Measurements from ENCODE around the gene KATNAL1.

The KATNAL1 gene

DNA sequence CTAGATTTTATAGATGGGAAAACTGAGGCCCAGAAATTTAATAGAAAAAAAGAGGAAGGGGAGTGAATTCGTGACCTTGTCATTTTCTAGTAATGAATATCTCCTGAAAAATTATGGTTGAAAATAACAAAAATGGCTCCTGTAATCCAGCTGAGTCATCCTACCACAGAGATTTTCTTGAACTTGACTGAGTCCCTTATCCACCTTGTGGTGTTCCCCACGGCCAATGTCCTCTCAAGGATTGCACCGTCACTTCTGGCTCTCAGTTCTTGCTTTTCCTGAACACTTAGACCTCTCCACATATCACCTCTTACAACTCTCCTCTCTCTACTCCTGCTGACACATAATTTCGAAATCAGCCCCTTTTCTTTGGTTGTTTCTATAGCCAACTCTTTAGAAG, 1.2 kb upstream of the KATNAL1 start:
- peak; percentile 49 for DNase-seq (ENCODE audit: low read depth)

DNA sequence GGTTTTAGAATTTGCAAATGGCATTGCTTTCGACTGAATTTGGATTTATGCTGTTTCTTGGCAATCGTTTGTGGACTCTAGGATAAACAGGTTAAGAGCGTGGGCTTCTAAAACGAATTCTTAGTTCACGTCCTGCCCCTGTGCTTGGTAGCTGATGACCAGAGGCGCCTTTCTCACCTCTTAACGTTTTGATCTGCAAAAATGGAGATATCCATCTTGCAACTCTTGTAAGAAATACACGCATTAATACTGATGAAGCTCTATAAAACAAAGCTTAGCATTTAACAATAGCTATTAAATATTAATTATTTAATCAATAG, 580 bp upstream of the KATNAL1 start:
- H3K36me3 ChIP-seq (ENCODE audit: control insufficient read depth, insufficient read depth, low read length, severe bottlenecking) = no peaks in the 10 kb centered on the region
- H3K4me3 ChIP-seq (ENCODE audit: low read length) = peak overlapping the region; percentile 90
- peaks cover 25% of the 10 kb centered on the region for H3K4me1 ChIP-seq (ENCODE audit: control insufficient read depth, insufficient read depth, low read length)
- H3K9ac ChIP-seq (ENCODE audit: low read length) = peak overlapping the region; percentile 93
- DNase-seq (ENCODE audit: low read depth) = no peak
- H3K27me3 ChIP-seq (replicated peaks; ENCODE audit: control insufficient read depth, insufficient read depth, low read length) = no peaks in the 10 kb centered on the region
- H3K9me3 ChIP-seq (ENCODE audit: control insufficient read depth, low read length) = no peaks in the 10 kb centered on the region

More for the DNA sequence above, 1.2 kb upstream of the KATNAL1 start:
- H3K9me3 ChIP-seq (ENCODE audit: control insufficient read depth, low read length) = no peaks in the 10 kb centered on the region
- H3K27me3 ChIP-seq (replicated peaks; ENCODE audit: control insufficient read depth, insufficient read depth, low read length) = no peaks in the 10 kb centered on the region
- no peaks in the 10 kb centered on the region for H3K36me3 ChIP-seq (ENCODE audit: control insufficient read depth, insufficient read depth, low read length, severe bottlenecking)
- peak overlapping the region; percentile 90 for H3K4me3 ChIP-seq (ENCODE audit: low read length)
- H3K9ac ChIP-seq (ENCODE audit: low read length) = no peak overlapping the region
- peaks cover 27% of the 10 kb centered on the region for H3K4me1 ChIP-seq (ENCODE audit: control insufficient read depth, insufficient read depth, low read length)

DNA sequence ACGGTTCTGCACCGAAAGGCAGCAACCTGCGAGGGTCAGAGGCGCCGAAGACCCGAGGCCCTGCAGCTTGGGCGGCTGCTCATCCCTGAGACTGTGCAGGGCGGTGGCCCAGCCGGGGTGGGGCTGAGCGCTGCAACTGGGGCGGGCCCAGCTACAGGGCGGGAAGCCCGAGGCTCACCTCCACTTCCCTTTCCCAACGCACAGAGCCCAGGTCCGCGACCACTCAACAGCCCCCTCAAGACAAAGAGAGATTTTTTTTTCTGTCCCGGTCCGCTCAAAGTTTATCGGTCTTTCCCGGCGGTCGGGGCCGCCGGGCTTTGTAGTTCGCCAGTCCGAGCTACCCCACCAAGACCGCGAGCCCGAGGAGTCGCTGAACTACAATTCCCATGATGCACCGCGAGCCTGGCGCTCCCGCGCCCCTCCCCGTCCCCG, 573 bp downstream of the KATNAL1 start:
- DNase-seq (ENCODE audit: low read depth) = peak; percentile 98
- no peaks in the 10 kb centered on the region for H3K27me3 ChIP-seq (replicated peaks; ENCODE audit: control insufficient read depth, insufficient read depth, low read length)
- no peaks in the 10 kb centered on the region for H3K9me3 ChIP-seq (ENCODE audit: control insufficient read depth, low read length)

GRCh38 chr13:30305456-30305970, 1.8 kb downstream of the KATNAL1 start:
- no peak for DNase-seq (ENCODE audit: low read depth)
- H3K4me3 ChIP-seq (ENCODE audit: low read length) = peak overlapping the region; percentile 90

More for the DNA sequence above, 573 bp downstream of the KATNAL1 start:
- Histone ChIP-seq H3K36me3 (ENCODE audit: control insufficient read depth, insufficient read depth, low read length, severe bottlenecking) (no peaks in the 10 kb centered on the region), H3K4me3 (ENCODE audit: low read length) (peak overlapping the region; percentile 90), H3K4me1 (ENCODE audit: control insufficient read depth, insufficient read depth, low read length) (peaks cover 29% of the 10 kb centered on the region), H3K9ac (ENCODE audit: low read length) (peak overlapping the region; percentile 93)

GRCh38 chr13:30303269-30303668, 4.1 kb downstream of the KATNAL1 start:
- Histone ChIP-seq H3K36me3 (ENCODE audit: control insufficient read depth, insufficient read depth, low read length, severe bottlenecking) (no peaks in the 10 kb centered on the region), H3K9ac (ENCODE audit: low read length) (no peak overlapping the region), H3K27me3 (replicated peaks; ENCODE audit: control insufficient read depth, insufficient read depth, low read length) (no peaks in the 10 kb centered on the region)

More at GRCh38 chr13:30305456-30305970, 1.8 kb downstream of the KATNAL1 start:
- Histone ChIP-seq H3K9me3 (ENCODE audit: control insufficient read depth, low read length) (no peaks in the 10 kb centered on the region), H3K4me1 (ENCODE audit: control insufficient read depth, insufficient read depth, low read length) (peaks cover 42% of the 10 kb centered on the region), H3K9ac (ENCODE audit: low read length) (peak overlapping the region; percentile 93), H3K36me3 (ENCODE audit: control insufficient read depth, insufficient read depth, low read length, severe bottlenecking) (no peaks in the 10 kb centered on the region), H3K27me3 (replicated peaks; ENCODE audit: control insufficient read depth, insufficient read depth, low read length) (no peaks in the 10 kb centered on the region)

GRCh38 chr13:30301827-30302226, 5.5 kb downstream of the KATNAL1 start:
- no peak overlapping the region for H3K9ac ChIP-seq (ENCODE audit: low read length)
- peaks cover 38% of the 10 kb centered on the region for H3K4me1 ChIP-seq (ENCODE audit: control insufficient read depth, insufficient read depth, low read length)
- H3K9me3 ChIP-seq (ENCODE audit: control insufficient read depth, low read length) = no peaks in the 10 kb centered on the region
- DNase-seq (ENCODE audit: low read depth) = no peak
- no peak overlapping the region for H3K4me3 ChIP-seq (ENCODE audit: low read length)
- H3K27me3 ChIP-seq (replicated peaks; ENCODE audit: control insufficient read depth, insufficient read depth, low read length) = no peaks in the 10 kb centered on the region
- H3K36me3 ChIP-seq (ENCODE audit: control insufficient read depth, insufficient read depth, low read length, severe bottlenecking) = no peaks in the 10 kb centered on the region

More at GRCh38 chr13:30303269-30303668, 4.1 kb downstream of the KATNAL1 start:
- Histone ChIP-seq H3K4me1 (ENCODE audit: control insufficient read depth, insufficient read depth, low read length) (peaks cover 44% of the 10 kb centered on the region), H3K4me3 (ENCODE audit: low read length) (no peak overlapping the region), H3K9me3 (ENCODE audit: control insufficient read depth, low read length) (no peaks in the 10 kb centered on the region)
- DNase-seq (ENCODE audit: low read depth) = no peak

- no peaks in the 10 kb centered on the region for H3K27me3 ChIP-seq (replicated peaks; ENCODE audit: control insufficient read depth, insufficient read depth, low read length)
- DNase-seq (ENCODE audit: low read depth) = peak; percentile 14
- H3K4me1 ChIP-seq (ENCODE audit: control insufficient read depth, insufficient read depth, low read length) = peaks cover 38% of the 10 kb centered on the region
- H3K36me3 ChIP-seq (ENCODE audit: control insufficient read depth, insufficient read depth, low read length, severe bottlenecking) = no peaks in the 10 kb centered on the region
- no peaks in the 10 kb centered on the region for H3K9me3 ChIP-seq (ENCODE audit: control insufficient read depth, low read length)
- no peak overlapping the region for H3K9ac ChIP-seq (ENCODE audit: low read length)
- no peak overlapping the region for H3K4me3 ChIP-seq (ENCODE audit: low read length)
Observed at GRCh38 chr13:30300596-30300995, 6.8 kb downstream of the KATNAL1 start.

- H3K9ac ChIP-seq (ENCODE audit: low read length) = no peak overlapping the region
- H3K4me3 ChIP-seq (ENCODE audit: low read length) = no peak overlapping the region
- no peaks in the 10 kb centered on the region for H3K27me3 ChIP-seq (replicated peaks; ENCODE audit: control insufficient read depth, insufficient read depth, low read length)
- peaks cover 40% of the 10 kb centered on the region for H3K4me1 ChIP-seq (ENCODE audit: control insufficient read depth, insufficient read depth, low read length)
- no peaks in the 10 kb centered on the region for H3K9me3 ChIP-seq (ENCODE audit: control insufficient read depth, low read length)
- no peaks in the 10 kb centered on the region for H3K36me3 ChIP-seq (ENCODE audit: control insufficient read depth, insufficient read depth, low read length, severe bottlenecking)
- DNase-seq (ENCODE audit: low read depth) = no peak
Observed at GRCh38 chr13:30299786-30300185, 7.6 kb downstream of the KATNAL1 start.

DNA sequence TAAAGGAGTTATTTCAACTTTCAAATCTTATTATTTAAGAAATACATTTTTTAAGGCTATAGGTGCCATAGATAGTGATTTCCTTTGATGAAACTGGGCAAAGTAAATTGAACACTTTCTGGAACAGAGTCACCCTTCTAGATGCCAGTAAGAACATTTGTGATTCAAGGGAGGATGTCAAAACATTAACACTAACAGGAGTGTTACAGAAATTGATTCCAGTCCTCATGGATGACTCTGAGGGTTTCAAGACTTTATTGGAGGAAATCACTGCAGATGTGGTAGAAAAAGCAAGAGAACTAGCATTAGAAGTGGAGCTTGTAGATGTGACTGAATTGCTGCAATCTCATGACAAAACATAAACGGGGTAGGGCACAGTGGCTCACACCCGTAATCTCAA, 12.2 kb downstream of the KATNAL1 start:
- Histone ChIP-seq H3K9me3 (ENCODE audit: control insufficient read depth, low read length) (no peaks in the 10 kb centered on the region), H3K4me1 (ENCODE audit: control insufficient read depth, insufficient read depth, low read length) (peaks cover 29% of the 10 kb centered on the region), H3K9ac (ENCODE audit: low read length) (no peak overlapping the region), H3K36me3 (ENCODE audit: control insufficient read depth, insufficient read depth, low read length, severe bottlenecking) (no peaks in the 10 kb centered on the region), H3K27me3 (replicated peaks; ENCODE audit: control insufficient read depth, insufficient read depth, low read length) (no peaks in the 10 kb centered on the region), H3K4me3 (ENCODE audit: low read length) (no peak overlapping the region)
- no peak for DNase-seq (ENCODE audit: low read depth)

- Histone ChIP-seq H3K27me3 (replicated peaks; ENCODE audit: control insufficient read depth, insufficient read depth, low read length) (no peaks in the 10 kb centered on the region), H3K36me3 (ENCODE audit: control insufficient read depth, insufficient read depth, low read length, severe bottlenecking) (no peaks in the 10 kb centered on the region), H3K4me3 (ENCODE audit: low read length) (no peak overlapping the region), H3K9me3 (ENCODE audit: control insufficient read depth, low read length) (no peaks in the 10 kb centered on the region), H3K4me1 (ENCODE audit: control insufficient read depth, insufficient read depth, low read length) (peaks cover 34% of the 10 kb centered on the region), H3K9ac (ENCODE audit: low read length) (no peak overlapping the region)
- no peak for DNase-seq (ENCODE audit: low read depth)
Observed at GRCh38 chr13:30294004-30294403, 13.3 kb downstream of the KATNAL1 start.

DNA sequence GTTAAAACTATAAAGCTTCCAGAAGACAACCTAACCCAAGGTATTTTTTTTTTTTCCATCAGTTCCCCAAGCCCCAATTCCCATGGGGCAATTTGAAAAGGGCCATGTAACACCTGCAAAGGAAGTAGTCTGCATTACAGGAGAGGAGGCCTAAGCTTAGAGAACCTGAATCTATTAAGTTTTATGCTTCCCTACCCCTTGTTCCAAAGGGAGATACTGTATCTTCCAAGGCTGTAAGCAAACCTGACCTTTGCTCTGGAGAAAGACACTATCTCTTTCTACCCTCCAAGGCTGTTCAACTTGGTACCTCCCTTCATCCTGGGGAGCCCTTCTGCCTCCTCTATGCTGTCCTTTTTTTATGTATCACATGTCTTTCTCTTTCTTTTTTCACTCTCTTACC, 15.0 kb downstream of the KATNAL1 start:
- no peak overlapping the region for H3K9ac ChIP-seq (ENCODE audit: low read length)
- no peak overlapping the region for H3K4me3 ChIP-seq (ENCODE audit: low read length)
- no peaks in the 10 kb centered on the region for H3K27me3 ChIP-seq (replicated peaks; ENCODE audit: control insufficient read depth, insufficient read depth, low read length)
- H3K36me3 ChIP-seq (ENCODE audit: control insufficient read depth, insufficient read depth, low read length, severe bottlenecking) = no peaks in the 10 kb centered on the region
- H3K4me1 ChIP-seq (ENCODE audit: control insufficient read depth, insufficient read depth, low read length) = peaks cover 43% of the 10 kb centered on the region
- H3K9me3 ChIP-seq (ENCODE audit: control insufficient read depth, low read length) = no peaks in the 10 kb centered on the region
- DNase-seq (ENCODE audit: low read depth) = no peak

- Histone ChIP-seq H3K9ac (ENCODE audit: low read length) (no peak overlapping the region), H3K4me1 (ENCODE audit: control insufficient read depth, insufficient read depth, low read length) (peaks cover 43% of the 10 kb centered on the region), H3K9me3 (ENCODE audit: control insufficient read depth, low read length) (no peaks in the 10 kb centered on the region), H3K27me3 (replicated peaks; ENCODE audit: control insufficient read depth, insufficient read depth, low read length) (no peaks in the 10 kb centered on the region), H3K4me3 (ENCODE audit: low read length) (no peak overlapping the region), H3K36me3 (ENCODE audit: control insufficient read depth, insufficient read depth, low read length, severe bottlenecking) (no peaks in the 10 kb centered on the region)
- DNase-seq (ENCODE audit: low read depth) = no peak
Observed at GRCh38 chr13:30290812-30291436, 16.4 kb downstream of the KATNAL1 start.

Measured in adipocyte (in vitro differentiated cells).